HG03442 (cell line): ENCODE measurements around the gene PPFIA2.
A peak's percentile ranks its signal among the peaks of the same experiment; 100 is the strongest.

Experiments
- ATAC-seq: cut with Tn5 transposase; IDR thresholded peaks from one replicate; pipeline ENCODE4 v1.9.1; 2021; ENCODE audit warnings: mild to moderate bottlenecking, moderate library complexity; ENCODE audit not compliant: unreplicated experiment

PPFIA2 gene

GRCh38 chr12:81288651-81289050 lies 470.5 kb downstream of the PPFIA2 start:
- no peak for ATAC-seq

DNA sequence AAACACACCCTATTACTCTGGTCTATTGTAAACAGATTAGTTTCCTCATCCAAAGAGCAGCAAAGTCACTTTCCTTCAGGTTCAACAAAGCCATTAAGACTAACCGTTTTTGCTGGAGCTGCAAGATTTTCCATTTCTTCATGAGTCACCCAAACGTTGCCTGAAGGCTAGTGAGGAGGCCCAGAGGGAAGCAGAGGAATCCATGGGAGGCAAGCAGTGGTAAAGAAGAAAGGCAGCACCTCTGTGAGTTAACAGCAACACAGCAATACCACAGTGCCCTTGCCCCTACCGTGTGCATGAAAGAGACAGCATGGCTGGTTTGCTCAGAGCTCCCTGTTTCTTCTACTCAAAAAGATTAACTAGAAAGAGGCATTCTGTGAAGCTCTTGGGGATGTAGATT lies 475.0 kb downstream of the PPFIA2 start:
- ATAC-seq: no peak

- ATAC-seq: no peak
Measured at GRCh38 chr12:81274637-81275529, 484.3 kb downstream of the PPFIA2 start.

GRCh38 chr12:81270385-81270784 lies 488.8 kb downstream of the PPFIA2 start:
- no peak for ATAC-seq

DNA sequence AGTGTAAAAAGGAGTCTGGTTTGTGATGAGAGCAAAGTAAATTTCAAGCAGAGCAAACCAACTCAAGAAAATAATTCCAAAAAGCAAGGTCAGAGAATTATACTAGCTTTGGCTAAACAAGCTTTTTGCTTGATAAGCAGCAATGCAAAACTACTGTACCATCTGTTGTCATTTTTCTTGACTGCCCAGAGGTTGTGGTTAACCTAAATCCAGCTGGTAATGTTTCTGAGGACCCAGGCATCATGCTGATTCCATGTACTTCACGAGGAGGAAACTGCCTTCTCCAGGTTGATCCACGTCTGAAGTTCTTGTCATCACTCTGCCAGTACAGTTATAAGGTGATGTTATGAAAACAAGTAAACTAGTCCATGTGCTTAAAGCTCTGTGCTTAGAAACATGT lies 496.1 kb downstream of the PPFIA2 start:
- no peak for ATAC-seq

- ATAC-seq: no peak
Measured at GRCh38 chr12:81261508-81262207, 497.5 kb downstream of the PPFIA2 start.

DNA sequence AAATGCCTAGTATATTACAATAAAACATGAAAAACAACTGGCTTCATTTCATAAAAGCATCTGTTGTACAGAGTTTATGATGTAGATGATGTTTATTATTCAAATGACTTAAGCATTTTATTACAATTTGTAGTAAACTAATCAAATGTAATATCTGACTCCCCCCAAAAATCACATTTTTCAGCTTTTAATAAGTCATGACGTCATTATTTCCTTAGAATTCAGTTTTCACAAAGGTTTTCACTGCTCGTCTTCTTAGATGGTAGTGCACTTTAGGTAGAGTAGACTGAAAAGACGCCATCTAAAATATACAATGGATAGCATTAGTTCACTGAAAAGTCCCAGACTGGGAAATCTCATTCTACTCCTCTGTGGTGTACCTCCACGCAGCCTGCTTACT lies 499.8 kb downstream of the PPFIA2 start:
- ATAC-seq: no peak

DNA sequence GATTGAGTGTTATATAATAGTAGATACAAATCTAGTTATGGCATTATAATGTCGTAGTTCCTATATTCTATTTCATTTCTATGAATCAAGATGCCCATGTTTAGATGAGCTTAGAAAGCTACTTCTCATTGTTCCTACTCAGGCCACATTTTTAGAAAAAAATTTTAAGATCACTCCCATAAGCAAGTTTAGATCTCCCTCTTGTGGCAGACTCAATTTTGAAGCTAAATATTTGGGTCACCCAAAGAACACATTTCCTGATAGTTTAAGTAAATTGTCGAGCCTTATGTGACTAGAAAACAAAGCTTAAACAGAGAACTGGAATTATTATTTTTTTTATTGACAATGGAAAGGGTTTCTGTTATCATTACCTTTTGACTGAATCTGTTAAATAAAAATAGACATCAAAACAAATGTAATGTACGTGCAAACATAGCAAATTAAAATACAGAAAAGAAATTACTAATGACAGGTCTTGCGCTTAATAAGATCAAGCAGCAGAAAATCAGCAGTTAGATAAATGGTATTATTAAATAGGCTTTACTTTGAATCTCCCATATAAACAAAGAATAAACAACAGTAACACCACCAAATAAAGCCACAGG lies 501.1 kb downstream of the PPFIA2 start:
- ATAC-seq: peak; percentile 44

- ATAC-seq: no peak
Measured at GRCh38 chr12:81255947-81256346, 503.2 kb downstream of the PPFIA2 start.

DNA sequence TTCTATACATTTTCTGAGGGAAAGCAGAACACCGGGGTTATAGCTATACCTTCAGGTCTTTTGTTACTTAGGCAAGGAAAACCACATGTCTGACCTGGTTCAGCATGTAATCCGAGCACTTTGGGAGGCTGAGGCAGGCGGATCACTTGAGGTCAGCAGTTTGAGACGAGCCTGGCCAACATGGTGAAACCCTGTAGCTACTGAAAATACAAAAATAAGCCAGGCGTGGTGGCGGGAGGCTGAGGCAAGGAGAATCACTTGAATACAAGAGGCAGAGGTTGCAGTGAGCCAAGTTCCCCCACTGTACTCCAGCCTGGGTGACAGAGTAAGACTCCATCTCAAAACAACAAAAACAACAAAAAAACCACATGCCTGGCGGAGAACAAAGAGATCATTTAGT lies 503.7 kb downstream of the PPFIA2 start:
- ATAC-seq: no peak

GRCh38 chr12:81253360-81253759 lies 505.8 kb downstream of the PPFIA2 start:
- ATAC-seq: no peak

- ATAC-seq: no peak
Measured at GRCh38 chr12:81252228-81252627, 506.9 kb downstream of the PPFIA2 start.

DNA sequence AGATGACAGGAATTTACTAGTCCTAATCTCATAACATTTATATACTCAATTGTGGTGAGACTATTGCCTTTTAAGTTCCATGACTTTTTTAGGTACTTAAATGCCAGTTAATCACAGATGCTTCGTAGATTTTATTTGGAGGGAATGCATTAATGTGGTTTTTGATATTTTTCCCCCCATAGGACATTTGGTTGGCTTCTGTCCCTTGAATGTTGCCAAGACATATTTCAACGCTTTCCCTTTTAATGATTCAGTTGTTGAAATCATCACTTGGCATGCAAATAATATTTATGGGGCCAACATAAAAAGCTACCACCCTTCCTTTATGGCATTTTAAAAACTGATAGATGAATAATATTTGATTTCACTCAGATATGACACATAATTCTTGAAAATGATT lies 509.2 kb downstream of the PPFIA2 start:
- ATAC-seq: no peak

GRCh38 chr12:81245907-81246570 lies 513.1 kb downstream of the PPFIA2 start:
- no peak for ATAC-seq

DNA sequence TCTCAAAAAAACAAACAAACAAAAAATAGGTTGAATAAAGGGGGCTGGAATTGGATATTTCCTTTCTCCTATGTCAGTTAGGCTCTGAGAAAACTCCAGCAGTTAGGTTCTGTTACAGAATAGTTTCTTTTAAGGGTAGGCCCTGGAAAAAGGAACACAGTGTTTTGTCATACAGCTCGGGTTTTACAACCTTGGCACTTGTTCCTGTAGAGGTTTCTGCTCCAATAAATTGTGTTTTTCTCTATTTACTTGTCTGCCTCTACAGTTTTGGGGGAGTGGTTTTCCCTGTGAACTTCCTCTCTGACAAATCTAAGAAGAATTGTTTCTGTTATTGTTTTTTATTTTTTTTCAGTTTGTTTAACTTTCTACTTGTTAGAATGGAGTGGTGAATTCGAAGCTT lies 513.7 kb downstream of the PPFIA2 start:
- ATAC-seq: no peak

DNA sequence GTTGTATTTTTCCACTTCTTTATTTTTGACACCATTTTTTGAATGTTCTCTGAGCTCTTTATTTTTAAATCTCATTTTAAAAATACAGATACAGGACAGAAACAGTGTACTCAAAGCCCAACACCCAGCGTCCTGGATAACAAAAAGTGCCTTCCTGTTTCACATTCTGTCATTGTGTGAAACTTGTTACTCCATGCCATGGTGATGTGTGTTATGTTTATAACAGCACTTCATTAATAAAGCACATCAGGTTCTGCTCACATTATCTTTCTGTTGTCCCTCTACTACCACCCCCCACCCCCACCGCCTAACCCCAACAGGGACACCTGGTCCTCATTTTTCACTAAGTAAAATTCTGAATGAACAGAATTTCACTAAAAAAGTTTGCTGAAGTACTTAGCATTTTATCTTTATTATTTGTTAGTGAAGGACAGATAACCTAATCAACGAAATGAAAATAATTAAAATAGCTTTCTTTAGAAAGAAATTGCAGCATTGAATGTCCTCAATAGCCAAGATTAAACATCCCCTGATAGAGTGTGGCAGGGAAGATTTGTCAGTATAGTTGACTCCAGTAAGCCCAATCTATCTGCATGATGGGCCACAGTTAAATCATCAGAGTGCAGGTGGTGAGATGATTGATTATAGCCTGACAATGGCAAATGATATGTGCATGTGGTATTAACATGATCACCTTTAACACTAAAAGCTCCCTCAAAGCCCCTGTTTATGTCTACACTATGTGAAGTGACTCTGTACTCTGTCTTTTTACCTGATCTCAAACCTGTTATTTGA lies 527.4 kb downstream of the PPFIA2 start:
- no peak for ATAC-seq

DNA sequence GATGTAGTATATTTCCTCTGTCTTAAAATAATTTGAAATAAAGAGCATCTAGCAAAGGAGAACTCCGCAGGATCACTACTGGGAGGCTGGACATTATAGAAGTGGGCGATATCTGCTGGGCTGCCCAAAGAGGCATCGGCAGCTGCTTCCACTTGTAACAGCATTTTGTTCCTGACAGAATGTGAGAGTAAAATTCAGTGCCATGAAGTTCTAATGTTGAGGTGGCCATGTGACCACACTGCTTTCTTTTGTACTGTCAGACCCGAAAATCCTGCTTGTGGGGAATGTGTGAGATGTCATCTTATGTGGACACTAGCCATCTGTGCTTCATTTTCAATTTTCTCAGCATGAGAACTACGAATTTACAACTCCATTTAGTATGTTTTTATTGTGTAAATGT lies 529.4 kb downstream of the PPFIA2 start:
- no peak for ATAC-seq

DNA sequence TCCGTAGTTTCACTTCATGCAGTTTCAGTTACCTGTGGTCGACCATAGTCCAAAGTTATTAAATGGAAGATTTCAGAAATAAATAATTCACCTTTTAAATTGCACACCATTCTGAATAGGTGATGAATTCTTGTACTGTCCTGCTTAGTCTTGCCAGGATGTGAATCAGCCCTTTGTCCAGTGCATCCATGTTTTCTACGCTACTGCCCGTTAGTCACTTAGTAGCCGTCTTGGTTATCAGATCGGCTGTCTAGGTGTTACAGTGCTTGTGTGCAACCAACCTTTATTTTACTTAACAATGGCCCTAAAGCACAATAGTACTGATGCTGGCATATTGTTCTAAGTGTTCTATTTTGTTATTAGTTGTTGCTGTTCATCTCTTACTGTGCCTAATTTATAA lies 534.5 kb downstream of the PPFIA2 start:
- ATAC-seq: no peak

DNA sequence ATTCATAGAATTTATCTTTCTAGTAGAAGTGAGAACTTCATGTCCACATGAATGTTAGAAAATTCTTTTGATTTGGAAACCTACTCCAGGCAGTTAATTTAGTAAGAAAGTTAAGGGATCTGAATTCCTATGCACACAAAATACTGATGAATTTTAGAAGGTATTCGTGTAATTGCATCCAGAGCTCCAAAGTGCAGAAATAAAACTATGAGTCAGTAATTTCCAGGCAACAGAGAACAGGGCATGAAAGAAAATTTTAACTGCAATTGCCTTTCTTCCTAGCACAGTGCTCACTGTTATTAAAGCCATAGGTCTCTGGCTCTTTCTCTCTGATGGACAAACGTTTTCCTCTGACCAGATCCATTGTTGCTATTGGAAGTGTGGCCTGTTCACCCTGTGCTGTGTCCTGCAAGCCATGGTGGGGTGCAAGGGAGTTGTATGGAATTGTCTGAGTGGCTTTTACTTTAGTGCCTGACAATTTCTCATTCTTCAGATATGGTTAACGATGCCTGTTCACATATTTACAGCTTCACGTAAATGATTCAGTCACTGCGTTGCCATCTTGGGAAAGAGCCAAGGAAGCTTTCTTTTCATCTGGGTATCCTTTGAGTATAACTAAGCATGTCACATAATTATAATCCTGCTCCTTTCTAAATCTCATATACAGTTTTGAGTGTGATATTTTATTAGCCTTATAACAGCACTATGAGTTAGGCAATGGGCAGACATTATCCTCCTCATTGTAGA lies 536.1 kb downstream of the PPFIA2 start:
- no peak for ATAC-seq

GRCh38 chr12:81221681-81222080 lies 537.5 kb downstream of the PPFIA2 start:
- ATAC-seq: no peak
